Trophoblast cell (in vitro differentiated cells and primary cell): ENCODE measurements around the gene CCDC146.
A peak's percentile ranks its signal among the peaks of the same experiment; 100 is the strongest.

Experiments used
- DNase-seq, 2 donors: peaks; one replicate each; pipeline ENCODE4 v3.0.0-alpha.2; 2016
- H2AFZ ChIP-seq: 2 replicates; pipeline ENCODE4 v1.6.1; 2013; ENCODE audit warnings: low read length, moderate library complexity, mild to moderate bottlenecking; ENCODE audit not compliant: insufficient read depth, poor library complexity
- H2AK5ac ChIP-seq: 2 replicates; pipeline ENCODE4 v1.6.1; 2013; ENCODE audit warnings: mild to moderate bottlenecking, low read length
- H2BK120ac ChIP-seq: 2 replicates; pipeline ENCODE4 v1.6.1; 2013; ENCODE audit warnings: low read length, mild to moderate bottlenecking, moderate library complexity; ENCODE audit not compliant: insufficient read depth, poor library complexity
- H2BK12ac ChIP-seq: 2 replicates; pipeline ENCODE4 v1.6.1; 2013; ENCODE audit warnings: mild to moderate bottlenecking, low read length, moderate library complexity
- H2BK5ac ChIP-seq: 2 replicates; pipeline ENCODE4 v1.6.1; 2013; ENCODE audit warnings: low read length, low read depth, moderate library complexity, mild to moderate bottlenecking; ENCODE audit not compliant: poor library complexity
- H3K14ac ChIP-seq: 2 replicates; pipeline ENCODE4 v1.6.1; 2013; ENCODE audit warnings: mild to moderate bottlenecking, low read length
- H3K18ac ChIP-seq: 2 replicates; pipeline ENCODE4 v1.6.1; 2013; ENCODE audit warnings: mild to moderate bottlenecking, low read length
- H3K23ac ChIP-seq: 2 replicates; pipeline ENCODE4 v1.6.1; 2013; ENCODE audit warnings: low read length
- H3K27ac ChIP-seq: 2 replicates; pipeline ENCODE4 v1.5.1; 2013; ENCODE audit warnings: low read depth, mild to moderate bottlenecking, inconsistent platforms, low read length, moderate library complexity
- H3K27me3 ChIP-seq: 2 replicates; pipeline ENCODE4 v1.6.1; 2013; ENCODE audit warnings: inconsistent platforms, mild to moderate bottlenecking, low read length, moderate library complexity; ENCODE audit not compliant: insufficient read depth
- H3K36me3 ChIP-seq, 2 experiments: 1 replicate in 1 of 2; 2 replicates in 1 of 2; pipeline ENCODE4 v1.6.1; 2013; ENCODE audit warnings: low read length in 2 of 2, mild to moderate bottlenecking in 2 of 2, moderate library complexity in 1 of 2; ENCODE audit not compliant: insufficient read depth in 2 of 2, control insufficient read depth in 1 of 2
- H3K4ac ChIP-seq: 2 replicates; pipeline ENCODE4 v1.6.1; 2013; ENCODE audit warnings: low read depth, mild to moderate bottlenecking, low read length, moderate library complexity
- H3K4me1 ChIP-seq, 2 experiments: 1 replicate in 1 of 2; 2 replicates in 1 of 2; pipeline ENCODE4 v1.6.1; 2013; ENCODE audit warnings: low read length in 2 of 2, mild to moderate bottlenecking in 2 of 2, moderate library complexity in 1 of 2; ENCODE audit not compliant: insufficient read depth in 2 of 2, control insufficient read depth in 1 of 2
- H3K4me2 ChIP-seq: 2 replicates; pipeline ENCODE4 v1.6.1; 2013; ENCODE audit warnings: inconsistent platforms, mild to moderate bottlenecking, low read length, moderate library complexity
- H3K4me3 ChIP-seq: 2 replicates; pipeline ENCODE4 v1.5.1; 2013; ENCODE audit warnings: mild to moderate bottlenecking, low read depth, low read length, inconsistent platforms
- H3K79me1 ChIP-seq: one replicate; pipeline ENCODE4 v1.6.1; 2013; ENCODE audit warnings: low read length
- H3K79me2 ChIP-seq: 2 replicates; pipeline ENCODE4 v1.6.1; 2013; ENCODE audit warnings: low read length, mild to moderate bottlenecking; ENCODE audit not compliant: control insufficient read depth, insufficient read depth, poor library complexity
- H3K9ac ChIP-seq: 2 replicates; pipeline ENCODE4 v1.6.1; 2013; ENCODE audit warnings: mild to moderate bottlenecking, low read length
- H3K9me3 ChIP-seq: 2 replicates; pipeline ENCODE4 v1.6.1; 2013; ENCODE audit warnings: low read depth, mild to moderate bottlenecking, control low read depth, inconsistent platforms, low read length; ENCODE audit not compliant: insufficient read depth
- H4K12ac ChIP-seq: 2 replicates; pipeline ENCODE4 v1.6.1; 2013; ENCODE audit warnings: low read depth, mild to moderate bottlenecking, low read length, moderate library complexity
- H4K8ac ChIP-seq: 2 replicates; pipeline ENCODE4 v1.6.1; 2013; ENCODE audit warnings: low read depth, mild to moderate bottlenecking, low read length, moderate library complexity
- H4K91ac ChIP-seq: one replicate; pipeline ENCODE4 v1.6.1; 2013; ENCODE audit warnings: low read depth, mild to moderate bottlenecking, low read length, moderate library complexity
- WGBS: extraction: QIAGEN DNeasy Blood & Tissue Kit; methylation state at CpG from one replicate; pipeline ENCODE4 v1.1.7; 2013; ENCODE audit warnings: missing lambda C conversion rate; ENCODE audit not compliant: insufficient read length, insufficient coverage; ENCODE audit errors: extremely low coverage; 5-methylcytosine and 5-hydroxymethylcytosine counted together

The CCDC146 gene

GRCh38 chr7:77320137-77320536 lies 197.7 kb downstream of the CCDC146 start:
- Histone ChIP-seq H2BK12ac (no peak overlapping the region), H3K4me1 (no peaks in the 10 kb centered on the region), H3K23ac (no peak overlapping the region), H2AK5ac (no peak overlapping the region), H3K36me3 (no peaks in the 10 kb centered on the region), H3K27ac (no peak overlapping the region), H3K9me3 (no peaks in the 10 kb centered on the region), H3K18ac (no peak overlapping the region), H4K91ac (no peak overlapping the region), H3K4ac (no peak overlapping the region), H2BK120ac (no peak overlapping the region), H2BK5ac (no peak overlapping the region), H3K27me3 (no peaks in the 10 kb centered on the region), H3K9ac (no peak overlapping the region), H3K4me2 (no peak overlapping the region), H2AFZ (no peak overlapping the region), H3K79me1 (no peaks in the 10 kb centered on the region), H4K8ac (no peak overlapping the region), H3K14ac (no peak overlapping the region), H3K4me3 (no peak overlapping the region), H4K12ac (no peak overlapping the region), H3K79me2 (no peaks in the 10 kb centered on the region)
- peak; percentile 54 to 82 for DNase-seq
- no CpG with 5 or more reads among the region's 4 CpGs for WGBS

- DNase-seq = no peak
- no peak overlapping the region for H2BK12ac ChIP-seq
- H3K36me3 ChIP-seq = no peaks in the 10 kb centered on the region
- H3K4me2 ChIP-seq = no peak overlapping the region
- H3K79me2 ChIP-seq = no peaks in the 10 kb centered on the region
- no peaks in the 10 kb centered on the region for H3K79me1 ChIP-seq
- H2AK5ac ChIP-seq = no peak overlapping the region
- no peak overlapping the region for H3K18ac ChIP-seq
- H3K4me3 ChIP-seq = no peak overlapping the region
- H3K23ac ChIP-seq = no peak overlapping the region
- no peaks in the 10 kb centered on the region for H3K4me1 ChIP-seq
- H4K8ac ChIP-seq = no peak overlapping the region
- H2BK5ac ChIP-seq = no peak overlapping the region
- H2BK120ac ChIP-seq = no peak overlapping the region
- H3K9me3 ChIP-seq = no peaks in the 10 kb centered on the region
- no peak overlapping the region for H3K9ac ChIP-seq
- no peaks in the 10 kb centered on the region for H3K27me3 ChIP-seq
- H3K14ac ChIP-seq = no peak overlapping the region
- no peak overlapping the region for H2AFZ ChIP-seq
- no CpG with 5 or more reads among the region's 2 CpGs for WGBS
- H3K4ac ChIP-seq = no peak overlapping the region
- H4K91ac ChIP-seq = no peak overlapping the region
- no peak overlapping the region for H4K12ac ChIP-seq
- no peak overlapping the region for H3K27ac ChIP-seq
Measured at GRCh38 chr7:77320714-77321113, 198.3 kb downstream of the CCDC146 start.

- no peaks in the 10 kb centered on the region for H3K79me1 ChIP-seq
- H3K27ac ChIP-seq = no peak overlapping the region
- no peak for DNase-seq
- H2BK12ac ChIP-seq = no peak overlapping the region
- H3K4me3 ChIP-seq = no peak overlapping the region
- H3K18ac ChIP-seq = no peak overlapping the region
- H4K91ac ChIP-seq = no peak overlapping the region
- peaks cover 0 to 2% of the 10 kb centered on the region in 2 experiments for H3K4me1 ChIP-seq
- no peak overlapping the region for H3K4ac ChIP-seq
- H3K23ac ChIP-seq = no peak overlapping the region
- no peak overlapping the region for H4K12ac ChIP-seq
- no peak overlapping the region for H3K4me2 ChIP-seq
- H3K9me3 ChIP-seq = no peaks in the 10 kb centered on the region
- no peak overlapping the region for H3K9ac ChIP-seq
- H3K14ac ChIP-seq = no peak overlapping the region
- no peaks in the 10 kb centered on the region for H3K27me3 ChIP-seq
- H3K36me3 ChIP-seq = no peaks in the 10 kb centered on the region
- H2AFZ ChIP-seq = no peak overlapping the region
- H2AK5ac ChIP-seq = no peak overlapping the region
- H2BK5ac ChIP-seq = no peak overlapping the region
- H4K8ac ChIP-seq = no peak overlapping the region
- no peaks in the 10 kb centered on the region for H3K79me2 ChIP-seq
- H2BK120ac ChIP-seq = no peak overlapping the region
- WGBS = no CpG with 5 or more reads among the region's 2 CpGs
Measured at GRCh38 chr7:77321300-77321699, 198.9 kb downstream of the CCDC146 start.

- H3K14ac ChIP-seq = no peak overlapping the region
- H2BK5ac ChIP-seq = no peak overlapping the region
- no peak overlapping the region for H4K12ac ChIP-seq
- no peak overlapping the region for H2BK120ac ChIP-seq
- H3K36me3 ChIP-seq = no peaks in the 10 kb centered on the region
- no peak overlapping the region for H2AFZ ChIP-seq
- H3K4ac ChIP-seq = no peak overlapping the region
- H3K23ac ChIP-seq = no peak overlapping the region
- no peaks in the 10 kb centered on the region for H3K79me2 ChIP-seq
- WGBS = no CpG with 5 or more reads among the region's 3 CpGs
- no peaks in the 10 kb centered on the region for H3K9me3 ChIP-seq
- H2BK12ac ChIP-seq = no peak overlapping the region
- no peaks in the 10 kb centered on the region for H3K79me1 ChIP-seq
- no peak overlapping the region for H4K91ac ChIP-seq
- H3K4me2 ChIP-seq = no peak overlapping the region
- H3K27me3 ChIP-seq = no peaks in the 10 kb centered on the region
- no peak overlapping the region for H3K9ac ChIP-seq
- H4K8ac ChIP-seq = no peak overlapping the region
- no peak overlapping the region for H3K4me3 ChIP-seq
- DNase-seq = no peak
- H2AK5ac ChIP-seq = no peak overlapping the region
- no peak overlapping the region for H3K18ac ChIP-seq
- H3K27ac ChIP-seq = no peak overlapping the region
- peaks cover 6 to 18% of the 10 kb centered on the region in 2 experiments for H3K4me1 ChIP-seq
Measured at GRCh38 chr7:77326131-77326530, 203.7 kb downstream of the CCDC146 start.
